Endothelial cell of umbilical vein (primary cell): Measurements from ENCODE around the gene SHROOM2. TPM values are rescaled to one million over a fixed set of nuclear protein-coding genes. Genes with fewer than 3 reads are reported as not detected.

Experiments used
- BruUV-seq: library from RNA; stranded (reverse); fragments of 400-500 nt; replicated peaks from 2 replicates; lab custom pipeline; 2021; lab: Mats Ljungman, UMichigan
- CTCF ChIA-PET: fragments of 300-600, 350-600 bp; sonication (Branson Sonifier 250); formaldehyde crosslinking; loops from one replicate; lab custom pipeline; 2021; ENCODE audit warnings: antibody characterized with exemption, inconsistent platforms; lab: Charles Lee
- POLR2A ChIA-PET: fragments of 300-600, 350-600 bp; sonication (Branson Sonifier 250); formaldehyde crosslinking; loops from one replicate; lab custom pipeline; 2021; ENCODE audit warnings: antibody characterized with exemption, inconsistent platforms; lab: Charles Lee
- DNase-seq: peaks from one replicate; pipeline ENCODE4 v3.0.0-alpha.2; 2011; ENCODE audit warnings: low read depth, low spot score
- FAIRE-seq: peaks from 2 replicates; lab custom pipeline; 2011; peaks lifted over from hg19 to GRCh38; lab: Jason Lieb, UNC
- H2AFZ ChIP-seq: 2 replicates; pipeline ENCODE4 v1.6.0; 2012; ENCODE audit warnings: low read depth, low read length, control low read depth, inconsistent platforms
- H3K27ac ChIP-seq: 2 replicates; pipeline ENCODE4 v1.5.1; 2011; ENCODE audit warnings: low read depth, mild to moderate bottlenecking, control low read depth, low read length, moderate library complexity; ENCODE audit not compliant: insufficient read depth
- H3K27me3 ChIP-seq, 2 experiments: 2 replicates each; pipeline versions ENCODE4 v1.6.0 to v1.6.1; 2011; ENCODE audit warnings: low read length in 2 of 2, mixed read lengths in 1 of 2; ENCODE audit not compliant: control insufficient read depth in 2 of 2, insufficient read depth in 2 of 2
- H3K36me3 ChIP-seq, 2 experiments: 2 replicates in 1 of 2; 3 replicates in 1 of 2; pipeline ENCODE4 v1.5.1; 2011; ENCODE audit warnings: low read length in 2 of 2, mild to moderate bottlenecking in 1 of 2, moderate library complexity in 1 of 2; ENCODE audit not compliant: control insufficient read depth in 2 of 2, insufficient read depth in 2 of 2; ENCODE audit errors: extremely low read depth in 1 of 2
- H3K4me1 ChIP-seq: 3 replicates; pipeline ENCODE4 v1.5.1; 2011; ENCODE audit warnings: mild to moderate bottlenecking, low read length; ENCODE audit not compliant: control insufficient read depth, insufficient read depth; ENCODE audit errors: extremely low read depth
- H3K4me2 ChIP-seq: 2 replicates; pipeline ENCODE4 v1.6.1; 2011; ENCODE audit warnings: low read length, control low read depth, mixed read lengths; ENCODE audit not compliant: insufficient read depth
- H3K4me3 ChIP-seq, 3 experiments: fragments of 200-600 bp in 1 of 3; sonication (generic), shearing (Covaris generic) in 1 of 3; replicated peaks in 1 of 3; 2 replicates each; pipeline ENCODE4 v1.5.1; 2011 to 2016; ENCODE audit warnings: control low read depth in 3 of 3, low read length in 3 of 3, mild to moderate bottlenecking in 2 of 3, inconsistent platforms in 1 of 3, low read depth in 1 of 3, moderate library complexity in 1 of 3; ENCODE audit not compliant: insufficient read depth in 1 of 3
- H3K79me2 ChIP-seq: 2 replicates; pipeline ENCODE4 v1.6.0; 2012; ENCODE audit warnings: low read length, inconsistent platforms; ENCODE audit not compliant: control insufficient read depth, insufficient read depth
- H3K9ac ChIP-seq: replicated peaks from 2 replicates; pipeline ENCODE3; 2011; ENCODE audit warnings: low read length, control low read depth; ENCODE audit not compliant: insufficient read depth; ENCODE audit errors: extremely low read depth
- H3K9me1 ChIP-seq: replicated peaks from 3 replicates; pipeline ENCODE4 v1.6.0; 2011; ENCODE audit warnings: mild to moderate bottlenecking, low read length; ENCODE audit not compliant: control insufficient read depth, insufficient read depth; ENCODE audit errors: extremely low read depth
- H3K9me3 ChIP-seq: replicated peaks from 2 replicates; pipeline ENCODE4 v1.5.1; 2012; ENCODE audit warnings: low read length, inconsistent platforms; ENCODE audit not compliant: control insufficient read depth, insufficient read depth
- H4K20me1 ChIP-seq: replicated peaks from 2 replicates; pipeline ENCODE3; 2011; ENCODE audit warnings: mild to moderate bottlenecking, low read length; ENCODE audit not compliant: control insufficient read depth, insufficient read depth; ENCODE audit errors: extremely low read depth
- EZH2 ChIP-seq: IDR thresholded peaks from 2 replicates; pipeline ENCODE4 v1.6.1; 2012; ENCODE audit warnings: borderline replicate concordance, low read depth, mild to moderate bottlenecking, moderate library complexity, low read length, inconsistent platforms; ENCODE audit not compliant: severe bottlenecking
- FOS ChIP-seq: IDR thresholded peaks from 2 replicates; pipeline ENCODE4 v1.6.1; 2011; ENCODE audit warnings: mild to moderate bottlenecking, low read length, moderate library complexity, borderline replicate concordance; ENCODE audit not compliant: insufficient read depth
- GATA2 ChIP-seq: IDR thresholded peaks from 2 replicates; pipeline ENCODE4 v1.7.0; 2011; ENCODE audit warnings: low read depth, mild to moderate bottlenecking, moderate library complexity, mixed read lengths, low read length; ENCODE audit not compliant: insufficient read length, insufficient read depth
- JUN ChIP-seq: IDR thresholded peaks from 2 replicates; pipeline ENCODE4 v1.6.1; 2011; ENCODE audit warnings: borderline replicate concordance, low read depth; ENCODE audit not compliant: insufficient read length, insufficient read depth
- MYC ChIP-seq: IDR thresholded peaks from one replicate; pipeline ENCODE4 v1.6.1; 2011; ENCODE audit warnings: mild to moderate bottlenecking, low read depth, low read length
- POLR2A ChIP-seq: IDR thresholded peaks from 2 replicates; pipeline ENCODE4 v1.6.1; 2012; ENCODE audit warnings: low read depth, mild to moderate bottlenecking, control low read depth, low read length
- POLR2AphosphoS5 ChIP-seq: IDR thresholded peaks from 2 replicates; pipeline ENCODE4 v1.6.1; 2012; ENCODE audit warnings: low read depth, mild to moderate bottlenecking, control low read depth, low read length, moderate library complexity; ENCODE audit not compliant: insufficient read depth
- dilution Hi-C: fragments of 300-500 bp; cut with MboI; formaldehyde crosslinking; loops from one replicate; pipeline ENCODE4 v1.15.0; 2019; ENCODE audit warnings: low sequenced_read_pairs; ENCODE audit not compliant: extremely low pct_ligation_motif_present
- intact Hi-C: fragments of 100-400 bp; cut with micrococcal nuclease; formaldehyde crosslinking; loops from one replicate; pipeline ENCODE4 v1.10.0; 2022
- polyA plus RNA-seq, 4 experiments: library from polyadenylated mRNA; depleted of rRNA in 3 of 4; stranded (reverse) in 3 of 4; unstranded in 1 of 4; fragments of >200 nt; gene quantifications; 2 replicates each; pipeline versions ENCODE4 v1.2.1 to v1.2.3, GENCODE V29; 2011 to 2012; ENCODE audit warnings: missing spikeins in 1 of 4
- total RNA-seq: library from RNA; stranded (reverse); gene quantifications from 2 replicates; pipeline ENCODE4 v1.2.3, GENCODE V29; 2021
- TF ChIP-seq, protein P1 (sequence below), 2 donors: IDR thresholded peaks; 1 replicate in 1 of 2; 2 replicates in 1 of 2; pipeline ENCODE4 v1.5.1; 2011; ENCODE audit warnings: low read length in 2 of 2, mild to moderate bottlenecking in 2 of 2, moderate library complexity in 2 of 2, control low read depth in 1 of 2, inconsistent platforms in 1 of 2, low read depth in 1 of 2; ENCODE audit not compliant: insufficient read depth in 1 of 2; ENCODE audit errors: extremely low read depth in 1 of 2
- TF ChIP-seq, protein P2 (sequence below): IDR thresholded peaks from 2 replicates; pipeline ENCODE4 v1.6.1; 2011; ENCODE audit not compliant: insufficient read depth, insufficient read length

Gene SHROOM2
- total and polyA plus RNA-seq, 2 donors (not counting 3 experiments of a cell fraction or from before 2014, with no cell fraction given): 3.7 to 11.8 TPM

DNA sequence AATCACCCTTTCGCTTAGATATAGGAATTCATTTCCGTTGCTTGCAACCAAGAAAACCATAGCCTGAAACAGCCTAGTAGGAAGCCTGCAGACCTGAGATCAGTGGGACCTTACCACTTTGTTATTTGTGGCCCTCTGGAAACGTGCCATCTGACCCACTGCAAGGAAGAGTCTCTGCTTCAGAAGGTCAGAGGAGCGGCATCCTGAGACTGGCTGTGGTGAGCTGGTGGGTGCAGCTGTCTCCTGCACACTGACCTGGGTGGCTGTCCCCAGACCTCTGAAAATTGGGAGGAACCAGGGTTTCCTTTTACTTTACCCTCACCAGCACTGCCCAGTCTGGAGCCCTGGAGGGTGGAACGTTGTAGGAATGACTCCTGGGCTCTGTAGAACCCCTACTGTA, 18.2 kb downstream of the SHROOM2 start:
- Histone ChIP-seq H3K4me1 (no peaks in the 10 kb centered on the region), H3K4me2 (no peak overlapping the region), H3K79me2 (no peaks in the 10 kb centered on the region), H3K9ac (no peak overlapping the region), H3K27me3 (no peaks in the 10 kb centered on the region), H4K20me1 (no peaks in the 10 kb centered on the region), H3K4me3 (no peak overlapping the region), H2AFZ (no peak overlapping the region), H3K27ac (no peak overlapping the region), H3K9me3 (no peaks in the 10 kb centered on the region), H3K36me3 (no peaks in the 10 kb centered on the region), H3K9me1 (no peaks in the 10 kb centered on the region)
- ChIA-PET CTCF (no interaction called here), POLR2A (no interaction called here)
- no peak for FAIRE-seq
- no peak for TF ChIP-seq EZH2
- no peak for TF ChIP-seq GATA2
- TF ChIP-seq POLR2A: no peak
- no peak for DNase-seq
- intact Hi-C loops (no loop called here), dilution Hi-C loops (no loop called here)
- BruUV-seq: no TSS peak

DNA sequence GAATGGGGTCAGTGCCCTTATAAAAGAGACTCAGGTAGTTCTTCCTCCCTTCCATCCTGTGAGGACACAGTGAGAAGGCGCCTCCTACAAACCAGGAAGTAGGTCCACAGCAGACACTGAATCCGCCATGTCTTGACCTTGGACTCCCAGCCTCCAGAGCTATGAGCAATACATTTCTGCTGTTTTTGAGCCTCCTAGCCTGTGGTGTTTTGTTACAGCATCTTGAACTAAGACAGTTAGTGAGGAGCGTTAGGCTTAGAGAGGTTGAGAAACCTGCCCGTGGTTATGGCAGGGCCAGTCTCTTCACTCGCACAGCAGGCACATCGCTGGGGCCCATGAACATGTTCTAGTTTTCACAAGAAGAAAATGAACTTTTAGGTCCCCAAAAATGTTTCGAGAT, 19.7 kb downstream of the SHROOM2 start:
- ChIA-PET CTCF (no interaction called here), POLR2A (no interaction called here)
- DNase-seq: no peak
- H3K27me3 ChIP-seq: no peaks in the 10 kb centered on the region
- no peaks in the 10 kb centered on the region for H4K20me1 ChIP-seq
- H3K27ac ChIP-seq: no peak overlapping the region
- H3K79me2 ChIP-seq: no peaks in the 10 kb centered on the region
- no peak overlapping the region for H3K4me3 ChIP-seq
- dilution Hi-C loops (no loop called here), intact Hi-C loops (no loop called here)
- H3K9ac ChIP-seq: no peak overlapping the region
- H3K36me3 ChIP-seq: no peaks in the 10 kb centered on the region
- no peaks in the 10 kb centered on the region for H3K9me1 ChIP-seq
- FAIRE-seq: no peak
- BruUV-seq: no TSS peak
- TF ChIP-seq MYC (no peak), POLR2A (no peak), POLR2AphosphoS5 (no peak), FOS (no peak), GATA2 (no peak), EZH2 (no peak), JUN (no peak)
- TF ChIP-seq, protein P1, sequence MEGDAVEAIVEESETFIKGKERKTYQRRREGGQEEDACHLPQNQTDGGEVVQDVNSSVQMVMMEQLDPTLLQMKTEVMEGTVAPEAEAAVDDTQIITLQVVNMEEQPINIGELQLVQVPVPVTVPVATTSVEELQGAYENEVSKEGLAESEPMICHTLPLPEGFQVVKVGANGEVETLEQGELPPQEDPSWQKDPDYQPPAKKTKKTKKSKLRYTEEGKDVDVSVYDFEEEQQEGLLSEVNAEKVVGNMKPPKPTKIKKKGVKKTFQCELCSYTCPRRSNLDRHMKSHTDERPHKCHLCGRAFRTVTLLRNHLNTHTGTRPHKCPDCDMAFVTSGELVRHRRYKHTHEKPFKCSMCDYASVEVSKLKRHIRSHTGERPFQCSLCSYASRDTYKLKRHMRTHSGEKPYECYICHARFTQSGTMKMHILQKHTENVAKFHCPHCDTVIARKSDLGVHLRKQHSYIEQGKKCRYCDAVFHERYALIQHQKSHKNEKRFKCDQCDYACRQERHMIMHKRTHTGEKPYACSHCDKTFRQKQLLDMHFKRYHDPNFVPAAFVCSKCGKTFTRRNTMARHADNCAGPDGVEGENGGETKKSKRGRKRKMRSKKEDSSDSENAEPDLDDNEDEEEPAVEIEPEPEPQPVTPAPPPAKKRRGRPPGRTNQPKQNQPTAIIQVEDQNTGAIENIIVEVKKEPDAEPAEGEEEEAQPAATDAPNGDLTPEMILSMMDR (IDR thresholded peaks at IDR 0.05; ENCODE audit: extremely low read depth in 1 of 2, insufficient read depth in 1 of 2, low read depth in 1 of 2, low read length in 2 of 2): no peak
- TF ChIP-seq, protein P2, sequence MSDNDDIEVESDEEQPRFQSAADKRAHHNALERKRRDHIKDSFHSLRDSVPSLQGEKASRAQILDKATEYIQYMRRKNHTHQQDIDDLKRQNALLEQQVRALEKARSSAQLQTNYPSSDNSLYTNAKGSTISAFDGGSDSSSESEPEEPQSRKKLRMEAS: no peak
- H3K4me1 ChIP-seq: no peaks in the 10 kb centered on the region
- H2AFZ ChIP-seq: no peak overlapping the region
- H3K4me2 ChIP-seq: no peak overlapping the region
- no peaks in the 10 kb centered on the region for H3K9me3 ChIP-seq
